OCI-LY3 (cell line): ENCODE data around the gene OSTF1.

Source experiments
- H2AFZ ChIP-seq: fragments of 200-600, 300-600 bp; shearing (Covaris generic); 2 replicates; pipeline ENCODE4 v1.6.0; 2014; ENCODE audit warnings: antibody characterized with exemption, low read depth, low read length
- H3K27ac ChIP-seq: fragments of 200-600, 300-600 bp; sonication (generic); 2 replicates; pipeline ENCODE4 v1.5.1; 2014; ENCODE audit warnings: mild to moderate bottlenecking, low read length, moderate library complexity, mixed read lengths
- H3K27me3 ChIP-seq: fragments of 200-600, 300-600 bp; sonication (generic); 2 replicates; pipeline ENCODE4 v1.6.1; 2014; ENCODE audit warnings: low read depth, low read length, mixed read lengths
- H3K36me3 ChIP-seq: fragments of 200-600, 300-600 bp; sonication (generic); replicated peaks from 2 replicates; pipeline ENCODE3; 2014; ENCODE audit warnings: low read depth, low read length, mixed read lengths
- H3K4me1 ChIP-seq: fragments of 300-600, 200-600 bp; sonication (generic); 2 replicates; pipeline ENCODE4 v1.6.1; 2014; ENCODE audit warnings: low read length, mixed read lengths
- H3K4me2 ChIP-seq: fragments of 200-600, 300-600 bp; sonication (generic); 2 replicates; pipeline ENCODE4 v1.6.1; 2014; ENCODE audit warnings: low read length, mixed read lengths
- H3K4me3 ChIP-seq: fragments of 300-600, 200-600 bp; sonication (generic); 2 replicates; pipeline ENCODE4 v1.5.1; 2014; ENCODE audit warnings: antibody characterized with exemption, mild to moderate bottlenecking, low read length, moderate library complexity
- H3K79me2 ChIP-seq: fragments of 300-600, 200-600 bp; shearing (Covaris generic); 2 replicates; pipeline ENCODE4 v1.6.1; 2014; ENCODE audit warnings: mild to moderate bottlenecking, low read length, mixed read lengths
- H3K9ac ChIP-seq: fragments of 300-600, 200-600 bp; shearing (Covaris generic); 2 replicates; pipeline ENCODE4 v1.6.0; 2014; ENCODE audit warnings: mild to moderate bottlenecking, low read length, moderate library complexity
- H3K9me3 ChIP-seq: fragments of 200-600, 300-600 bp; shearing (Covaris generic); 2 replicates; pipeline ENCODE4 v1.6.1; 2014; ENCODE audit warnings: low read length, mixed read lengths; ENCODE audit not compliant: insufficient read depth
- H4K20me1 ChIP-seq: fragments of 200-600, 300-600 bp; sonication (generic); 2 replicates; pipeline ENCODE4 v1.6.1; 2016; ENCODE audit warnings: low read length, mixed read lengths; ENCODE audit not compliant: insufficient read depth
- CTCF ChIP-seq: fragments of 200-600, 300-600 bp; sonication (generic); IDR thresholded peaks from 2 replicates; pipeline ENCODE4 v1.5.1; 2014; ENCODE audit warnings: antibody characterized with exemption, low read length, low read depth
- EZH2phosphoT487 ChIP-seq: fragments of 200-600 bp; shearing (Covaris generic); IDR thresholded peaks from 2 replicates; pipeline ENCODE4 v1.6.1; 2018; ENCODE audit warnings: antibody characterized with exemption, mixed run types, low read depth

Gene OSTF1

GRCh38 chr9:75175395-75175794 lies 87.1 kb downstream of the OSTF1 start:
- H4K20me1 ChIP-seq, result no peaks in the 10 kb centered on the region
- no peak overlapping the region for H3K4me3 ChIP-seq
- TF ChIP-seq EZH2phosphoT487 (no peak), CTCF (no peak)
- no peak overlapping the region for H3K4me2 ChIP-seq
- no peaks in the 10 kb centered on the region for H3K27me3 ChIP-seq
- H3K9me3 ChIP-seq, result no peaks in the 10 kb centered on the region
- no peak overlapping the region for H3K9ac ChIP-seq
- H3K4me1 ChIP-seq, result peaks cover 8% of the 10 kb centered on the region
- no peaks in the 10 kb centered on the region for H3K79me2 ChIP-seq
- no peaks in the 10 kb centered on the region for H3K36me3 ChIP-seq
- no peak overlapping the region for H2AFZ ChIP-seq
- H3K27ac ChIP-seq, result no peak overlapping the region

- no peak overlapping the region for H3K27ac ChIP-seq
- H3K4me3 ChIP-seq, result no peak overlapping the region
- no peak overlapping the region for H3K9ac ChIP-seq
- no peaks in the 10 kb centered on the region for H4K20me1 ChIP-seq
- no peaks in the 10 kb centered on the region for H3K79me2 ChIP-seq
- H2AFZ ChIP-seq, result no peak overlapping the region
- TF ChIP-seq EZH2phosphoT487, result no peak
- no peak for TF ChIP-seq CTCF
- peaks cover 8% of the 10 kb centered on the region for H3K4me1 ChIP-seq
- H3K9me3 ChIP-seq, result no peaks in the 10 kb centered on the region
- H3K4me2 ChIP-seq, result no peak overlapping the region
- H3K27me3 ChIP-seq, result no peaks in the 10 kb centered on the region
- H3K36me3 ChIP-seq, result no peaks in the 10 kb centered on the region
Observed at GRCh38 chr9:75176037-75176436, 87.7 kb downstream of the OSTF1 start.

GRCh38 chr9:75181750-75182149 lies 93.4 kb downstream of the OSTF1 start:
- no peaks in the 10 kb centered on the region for H4K20me1 ChIP-seq
- TF ChIP-seq CTCF (no peak), EZH2phosphoT487 (no peak)
- no peak overlapping the region for H3K4me2 ChIP-seq
- H3K27me3 ChIP-seq, result no peaks in the 10 kb centered on the region
- no peaks in the 10 kb centered on the region for H3K9me3 ChIP-seq
- peaks cover 25% of the 10 kb centered on the region for H3K4me1 ChIP-seq
- H2AFZ ChIP-seq, result no peak overlapping the region
- H3K4me3 ChIP-seq, result no peak overlapping the region
- no peaks in the 10 kb centered on the region for H3K79me2 ChIP-seq
- H3K36me3 ChIP-seq, result no peaks in the 10 kb centered on the region
- no peak overlapping the region for H3K9ac ChIP-seq
- no peak overlapping the region for H3K27ac ChIP-seq

- Histone ChIP-seq H3K4me2 (no peak overlapping the region), H4K20me1 (no peaks in the 10 kb centered on the region), H3K36me3 (no peaks in the 10 kb centered on the region), H3K4me3 (no peak overlapping the region), H3K9ac (no peak overlapping the region), H3K27ac (no peak overlapping the region), H3K27me3 (no peaks in the 10 kb centered on the region), H2AFZ (no peak overlapping the region), H3K9me3 (no peaks in the 10 kb centered on the region), H3K79me2 (no peaks in the 10 kb centered on the region), H3K4me1 (peaks cover 25% of the 10 kb centered on the region)
- no peak for TF ChIP-seq EZH2phosphoT487
- TF ChIP-seq CTCF, result no peak
Observed at GRCh38 chr9:75183306-75183705, 95.0 kb downstream of the OSTF1 start.
